CD4-positive, CD25-positive, alpha-beta regulatory T cell (primary cell): ENCODE data around the gene C6orf132. TPM values are rescaled to one million over a fixed set of nuclear protein-coding genes. Genes with fewer than 3 reads are reported as not detected.

ENCODE experiments used
- ATAC-seq, 2 donors: fragments of 150-1000 bp; cut with Tn5 transposase; one replicate each; pipeline ENCODE4 v1.10.0; 2021; ENCODE audit warnings: low read depth in 2 of 2, moderate number of reproducible peaks in 2 of 2, moderate library complexity in 1 of 2
- DNase-seq, 3 donors: peaks; one replicate each; pipeline versions ENCODE4 v3.0.0 to v3.0.0-alpha.2; 2012 to 2022; ENCODE audit warnings: mixed read lengths in 1 of 3
- H3K27ac ChIP-seq: one replicate; pipeline ENCODE4 v1.7.0; 2013; ENCODE audit warnings: mild to moderate bottlenecking, low read length; ENCODE audit not compliant: insufficient read depth, poor library complexity, severe bottlenecking
- H3K27me3 ChIP-seq: one replicate; pipeline ENCODE4 v1.7.0; 2013; ENCODE audit warnings: low read length; ENCODE audit not compliant: control insufficient read depth, insufficient read depth
- H3K36me3 ChIP-seq: one replicate; pipeline ENCODE4 v1.7.0; 2013; ENCODE audit warnings: mild to moderate bottlenecking, low read length, moderate library complexity; ENCODE audit not compliant: control insufficient read depth, insufficient read depth
- H3K4me1 ChIP-seq: 2 replicates; pipeline ENCODE4 v1.7.0; 2013; ENCODE audit warnings: mild to moderate bottlenecking, low read length; ENCODE audit not compliant: insufficient read depth, control insufficient read depth, poor library complexity, severe bottlenecking
- H3K4me3 ChIP-seq: one replicate; pipeline ENCODE4 v1.7.0; 2013; ENCODE audit warnings: low read depth, mild to moderate bottlenecking, low read length, moderate library complexity
- H3K9me3 ChIP-seq, 2 experiments: 1 replicate in 1 of 2; 2 replicates in 1 of 2; pipeline ENCODE4 v1.7.0; 2013; ENCODE audit warnings: low read length in 2 of 2, mild to moderate bottlenecking in 1 of 2, moderate library complexity in 1 of 2; ENCODE audit not compliant: control insufficient read depth in 2 of 2
- H3K27ac Mint-ChIP-seq, 3 donors: one replicate each; pipeline ENCODE4 v1.8.0; 2020 to 2022; ENCODE audit warnings: mild to moderate bottlenecking in 3 of 3, mixed read lengths in 3 of 3, moderate library complexity in 2 of 3
- H3K27me3 Mint-ChIP-seq: one replicate; pipeline ENCODE4 v1.8.0; 2022; ENCODE audit warnings: mild to moderate bottlenecking, mixed read lengths
- H3K36me3 Mint-ChIP-seq: one replicate; pipeline ENCODE4 v1.8.0; 2020; ENCODE audit warnings: mixed read lengths
- H3K4me1 Mint-ChIP-seq, 4 donors: one replicate each; pipeline ENCODE4 v1.8.0; 2020 to 2022; ENCODE audit warnings: mixed read lengths in 4 of 4, mild to moderate bottlenecking in 1 of 4
- H3K4me3 Mint-ChIP-seq, 4 donors: one replicate each; pipeline ENCODE4 v1.8.0; 2020 to 2022; ENCODE audit warnings: mild to moderate bottlenecking in 4 of 4, mixed read lengths in 4 of 4, moderate library complexity in 3 of 4
- H3K9me3 Mint-ChIP-seq, 7 donors: one replicate each; pipeline ENCODE4 v1.8.0; 2020 to 2022; ENCODE audit warnings: mixed read lengths in 7 of 7, mild to moderate bottlenecking in 3 of 7, moderate library complexity in 2 of 7
- polyA plus RNA-seq, 4 donors: library from polyadenylated mRNA; unstranded; fragments of 300-500 nt; fragmentation: Illumina TruSeq; gene quantifications; one replicate each; pipeline ENCODE4 v1.2.3, GENCODE V29; 2021
- total RNA-seq: library from RNA; stranded (reverse); gene quantifications from one replicate; pipeline ENCODE4 v1.2.3, GENCODE V29; 2022

The C6orf132 gene
- total and polyA plus RNA-seq, 5 donors from 2014 or later, result 0.05 TPM; not detected in 4

DNA sequence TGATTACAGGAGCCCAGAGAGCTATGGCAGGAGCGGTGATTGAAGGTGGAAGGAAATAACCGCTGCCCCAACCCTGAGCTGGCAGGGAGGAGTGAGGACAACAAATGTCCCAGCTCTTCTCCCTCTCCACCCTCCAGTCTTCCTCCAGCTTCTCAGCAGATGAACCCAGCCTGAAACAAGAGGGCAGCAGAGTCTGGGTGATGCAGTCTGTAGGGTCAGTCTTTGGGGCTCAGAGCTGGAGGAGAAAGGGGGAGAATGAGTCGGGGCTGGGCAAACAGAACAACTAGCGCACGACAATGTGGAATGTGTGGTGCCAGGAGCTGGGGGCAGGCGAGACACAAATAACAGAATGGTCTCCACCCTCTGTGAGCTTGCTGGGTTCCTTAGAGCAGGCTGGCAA lies 26.2 kb upstream of the C6orf132 start:
- Histone ChIP-seq H3K4me1 (no peaks in the 10 kb centered on the region), H3K27me3 (no peaks in the 10 kb centered on the region), H3K36me3 (no peaks in the 10 kb centered on the region), H3K4me3 (no peak overlapping the region), H3K9me3 (no peaks in the 10 kb centered on the region), H3K27ac (no peak overlapping the region)
- DNase-seq (no peak), ATAC-seq (no peak)
- Mint-ChIP-seq H3K4me1 (peaks cover 0 to 4% (median 2%) of the 10 kb centered on the region in 4 donors), H3K27ac (no peak overlapping the region), H3K36me3 (no peaks in the 10 kb centered on the region), H3K4me3 (no peak overlapping the region), H3K27me3 (peaks cover 17% of the 10 kb centered on the region), H3K9me3 (peaks cover 0 to 2% (median 0%) of the 10 kb centered on the region in 7 donors)

DNA sequence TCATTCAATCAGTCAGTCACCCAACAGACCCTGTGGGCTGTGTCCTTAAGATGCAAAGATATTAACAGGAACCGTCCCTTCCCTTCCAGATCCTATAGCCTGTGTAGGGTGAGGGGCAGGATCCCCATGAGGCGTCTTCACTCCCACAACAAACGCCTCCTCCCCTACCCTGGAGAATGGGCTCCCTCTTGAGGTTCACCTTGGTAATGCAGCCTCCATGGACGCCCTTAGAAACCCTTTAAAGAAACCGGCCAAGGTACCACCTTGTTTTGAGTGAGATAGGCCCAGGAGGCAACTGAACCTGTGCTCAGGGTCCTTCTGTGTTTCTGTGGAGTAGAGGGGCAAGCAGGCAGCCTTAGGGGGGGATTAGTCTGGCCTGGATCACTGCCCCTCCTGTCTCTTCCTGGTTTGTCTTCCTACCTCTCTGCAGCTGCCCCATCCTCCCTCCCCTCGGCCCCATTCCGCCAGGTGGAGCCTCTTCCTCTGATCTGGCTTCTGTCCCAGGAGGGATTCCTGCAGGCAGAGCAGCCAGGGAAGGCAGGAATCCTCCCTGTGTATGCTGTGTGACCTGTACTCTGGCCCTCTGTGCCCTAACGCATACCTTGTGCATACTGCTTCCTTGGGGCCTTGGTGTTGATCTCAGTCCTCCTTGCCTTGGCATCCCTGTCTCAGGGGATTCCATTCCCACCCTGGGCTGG lies 24.2 kb upstream of the C6orf132 start:
- H3K9me3 ChIP-seq, result no peaks in the 10 kb centered on the region
- peak; percentile 60 to 69 (median 68) for DNase-seq
- peak overlapping the region in 1 of 3 donors; percentile 77 for H3K27ac Mint-ChIP-seq
- ATAC-seq, result peak; percentile 68 to 79
- H3K27ac ChIP-seq, result no peak overlapping the region
- peaks cover 0 to 2% (median 0%) of the 10 kb centered on the region in 7 donors for H3K9me3 Mint-ChIP-seq
- no peaks in the 10 kb centered on the region for H3K36me3 ChIP-seq
- H3K4me1 Mint-ChIP-seq, result peaks cover 0 to 4% (median 2%) of the 10 kb centered on the region in 4 donors
- H3K4me3 Mint-ChIP-seq, result no peak overlapping the region
- no peak overlapping the region for H3K4me3 ChIP-seq
- H3K36me3 Mint-ChIP-seq, result no peaks in the 10 kb centered on the region
- H3K4me1 ChIP-seq, result no peaks in the 10 kb centered on the region
- peaks cover under 1% of the 10 kb centered on the region for H3K27me3 ChIP-seq
- H3K27me3 Mint-ChIP-seq, result peaks cover 21% of the 10 kb centered on the region

DNA sequence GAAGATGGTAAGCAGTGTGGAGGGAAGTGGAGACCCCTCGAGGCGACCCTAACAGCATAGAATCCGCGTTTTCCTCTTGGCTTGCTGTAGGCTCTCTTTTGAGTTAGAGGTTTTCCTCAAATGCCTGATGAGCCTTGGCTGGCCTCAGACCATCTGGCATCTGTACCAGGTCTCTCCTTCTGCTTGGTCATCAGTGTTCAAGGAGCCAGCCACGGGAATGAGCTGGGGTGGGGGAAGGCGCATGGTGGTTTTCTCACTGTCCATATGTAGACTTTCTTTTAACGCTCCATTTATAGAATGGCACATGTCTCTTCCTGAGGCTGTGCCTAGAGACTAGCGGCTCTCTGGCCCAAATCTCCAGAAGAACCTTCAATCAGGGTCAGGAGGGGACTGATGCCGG lies 22.6 kb upstream of the C6orf132 start:
- H3K9me3 ChIP-seq, result no peaks in the 10 kb centered on the region
- H3K27ac Mint-ChIP-seq, result no peak overlapping the region
- ATAC-seq, result no peak
- no peak for DNase-seq
- no peak overlapping the region for H3K4me3 ChIP-seq
- H3K27me3 Mint-ChIP-seq, result peaks cover 35% of the 10 kb centered on the region
- peaks cover 0 to 4% (median 2%) of the 10 kb centered on the region in 4 donors for H3K4me1 Mint-ChIP-seq
- no peaks in the 10 kb centered on the region for H3K4me1 ChIP-seq
- H3K27me3 ChIP-seq, result peaks cover 2% of the 10 kb centered on the region
- H3K36me3 ChIP-seq, result no peaks in the 10 kb centered on the region
- H3K4me3 Mint-ChIP-seq, result no peak overlapping the region
- H3K36me3 Mint-ChIP-seq, result no peaks in the 10 kb centered on the region
- H3K9me3 Mint-ChIP-seq, result peaks cover 0 to 2% (median 0%) of the 10 kb centered on the region in 7 donors
- H3K27ac ChIP-seq, result no peak overlapping the region

DNA sequence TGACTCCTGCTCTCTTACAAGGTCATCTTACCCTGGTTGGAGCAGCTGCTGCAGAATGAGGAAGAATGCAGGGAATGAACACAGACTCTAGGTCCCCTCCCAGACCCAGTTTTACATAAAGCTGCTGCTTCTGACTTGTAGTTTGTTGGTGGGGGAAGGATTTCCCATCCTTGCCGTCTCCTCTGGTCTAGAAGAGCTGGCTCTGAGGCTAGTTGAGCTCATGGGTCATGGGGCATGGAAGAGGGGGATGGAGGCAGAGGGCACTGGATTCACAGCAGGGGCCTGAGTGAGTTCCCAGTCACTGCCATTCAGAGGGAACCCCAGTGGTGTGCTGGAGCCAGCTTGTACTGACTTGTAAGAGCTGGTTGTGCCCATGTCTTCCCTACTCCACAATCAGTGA lies 21.6 kb upstream of the C6orf132 start:
- Mint-ChIP-seq H3K27me3 (peaks cover 35% of the 10 kb centered on the region), H3K4me1 (peaks cover 0 to 4% (median 2%) of the 10 kb centered on the region in 4 donors), H3K9me3 (peaks cover 0 to 2% (median 0%) of the 10 kb centered on the region in 7 donors), H3K27ac (no peak overlapping the region), H3K4me3 (no peak overlapping the region), H3K36me3 (no peaks in the 10 kb centered on the region)
- Histone ChIP-seq H3K27me3 (peaks cover 2% of the 10 kb centered on the region), H3K36me3 (no peaks in the 10 kb centered on the region), H3K9me3 (no peaks in the 10 kb centered on the region), H3K4me3 (no peak overlapping the region), H3K4me1 (no peaks in the 10 kb centered on the region), H3K27ac (no peak overlapping the region)
- no peak for ATAC-seq
- DNase-seq, result no peak

DNA sequence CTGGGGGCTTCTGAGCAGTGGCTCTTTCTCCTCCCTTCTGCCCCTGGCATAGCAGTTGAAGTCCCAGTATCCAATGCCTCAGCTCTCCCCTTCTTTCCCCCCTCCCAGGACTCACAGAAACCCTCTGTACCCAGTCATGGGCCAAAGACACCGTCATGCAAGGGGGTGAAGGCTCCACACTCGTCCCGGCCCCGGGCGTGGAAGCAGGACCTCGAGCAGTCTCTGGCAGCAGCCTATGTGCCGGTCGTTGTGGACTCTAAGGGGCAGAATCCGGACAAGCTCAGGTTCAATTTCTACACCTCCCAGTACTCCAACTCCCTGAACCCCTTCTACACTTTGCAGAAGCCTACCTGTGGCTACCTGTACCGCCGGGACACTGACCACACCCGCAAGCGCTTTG lies 20.4 kb upstream of the C6orf132 start:
- DNase-seq, result no peak
- H3K9me3 Mint-ChIP-seq, result no peaks in the 10 kb centered on the region
- Histone ChIP-seq H3K27ac (no peak overlapping the region), H3K36me3 (no peaks in the 10 kb centered on the region), H3K4me3 (no peak overlapping the region), H3K4me1 (no peaks in the 10 kb centered on the region), H3K27me3 (peaks cover 2% of the 10 kb centered on the region), H3K9me3 (no peaks in the 10 kb centered on the region)
- H3K27ac Mint-ChIP-seq, result no peak overlapping the region
- no peak overlapping the region for H3K4me3 Mint-ChIP-seq
- H3K36me3 Mint-ChIP-seq, result no peaks in the 10 kb centered on the region
- no peak for ATAC-seq
- peaks cover 0 to 4% (median 2%) of the 10 kb centered on the region in 4 donors for H3K4me1 Mint-ChIP-seq
- H3K27me3 Mint-ChIP-seq, result peaks cover 30% of the 10 kb centered on the region

DNA sequence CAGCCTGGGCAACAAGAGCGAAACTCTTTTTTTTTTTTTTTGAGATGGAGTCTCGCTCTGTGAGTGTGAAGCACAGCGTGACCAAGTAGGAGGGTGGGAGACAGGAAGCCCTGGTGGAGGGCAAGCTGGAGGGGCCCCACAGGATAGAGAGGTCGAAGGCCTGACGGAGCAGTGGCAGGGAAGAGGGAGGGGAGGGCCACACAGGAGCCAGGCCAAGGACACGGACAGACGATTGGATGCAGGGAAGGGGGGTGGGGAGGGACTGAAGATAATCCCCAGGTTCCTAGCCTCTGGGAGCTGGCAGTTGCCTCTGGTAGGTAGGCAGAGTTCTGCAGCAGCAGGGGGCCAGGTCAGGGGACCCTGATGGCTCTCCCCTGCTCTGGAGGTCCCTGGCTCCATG lies 20.0 kb upstream of the C6orf132 start:
- H3K36me3 Mint-ChIP-seq, result no peaks in the 10 kb centered on the region

DNA sequence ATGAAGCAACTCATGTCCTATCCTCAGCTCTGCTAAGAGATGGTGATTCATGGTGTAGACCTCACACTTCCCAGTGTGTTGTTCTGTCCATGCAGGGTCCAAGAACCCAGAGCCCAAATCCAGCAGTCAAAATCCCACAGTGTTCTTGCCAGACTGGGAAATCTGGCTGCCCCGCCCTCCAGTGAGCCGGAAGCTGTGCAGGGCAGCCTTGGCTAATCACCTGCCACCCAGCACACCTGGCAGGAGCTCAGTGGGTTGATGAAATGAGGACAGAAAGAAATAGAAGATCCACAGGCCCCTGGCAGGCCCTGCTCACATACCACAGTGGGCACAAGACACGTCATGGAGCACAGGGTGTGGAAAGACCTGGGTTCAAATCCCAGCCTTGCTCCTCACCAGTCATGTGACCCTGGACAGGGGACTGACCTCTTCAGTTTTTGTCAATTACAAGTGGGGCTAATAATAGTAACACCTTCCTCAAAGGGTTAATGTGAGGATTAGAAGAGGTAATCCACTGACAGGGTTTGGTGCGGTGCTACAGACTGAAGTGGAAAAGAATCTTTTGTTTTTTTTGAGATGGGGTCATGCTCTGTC lies 17.1 kb upstream of the C6orf132 start:
- DNase-seq (no peak), ATAC-seq (no peak)
- H3K27ac ChIP-seq, result no peak overlapping the region
- H3K27me3 ChIP-seq, result peaks cover 2% of the 10 kb centered on the region
- H3K36me3 ChIP-seq, result no peaks in the 10 kb centered on the region
- Mint-ChIP-seq H3K27ac (no peak overlapping the region), H3K9me3 (no peaks in the 10 kb centered on the region), H3K4me3 (no peak overlapping the region), H3K27me3 (peaks cover 20% of the 10 kb centered on the region), H3K4me1 (no peaks in the 10 kb centered on the region), H3K36me3 (no peaks in the 10 kb centered on the region)
- no peaks in the 10 kb centered on the region for H3K4me1 ChIP-seq
- no peak overlapping the region for H3K4me3 ChIP-seq
- no peaks in the 10 kb centered on the region for H3K9me3 ChIP-seq

More for the DNA sequence above, 20.0 kb upstream of the C6orf132 start:
- peaks cover 2% of the 10 kb centered on the region for H3K27me3 ChIP-seq
- no peaks in the 10 kb centered on the region for H3K9me3 ChIP-seq
- Mint-ChIP-seq H3K9me3 (no peaks in the 10 kb centered on the region), H3K27ac (no peak overlapping the region), H3K27me3 (peaks cover 30% of the 10 kb centered on the region), H3K4me1 (peaks cover 0 to 4% (median 2%) of the 10 kb centered on the region in 4 donors), H3K4me3 (no peak overlapping the region)
- no peaks in the 10 kb centered on the region for H3K36me3 ChIP-seq
- H3K4me3 ChIP-seq, result no peak overlapping the region
- DNase-seq (no peak), ATAC-seq (no peak)
- no peaks in the 10 kb centered on the region for H3K4me1 ChIP-seq
- H3K27ac ChIP-seq, result no peak overlapping the region

DNA sequence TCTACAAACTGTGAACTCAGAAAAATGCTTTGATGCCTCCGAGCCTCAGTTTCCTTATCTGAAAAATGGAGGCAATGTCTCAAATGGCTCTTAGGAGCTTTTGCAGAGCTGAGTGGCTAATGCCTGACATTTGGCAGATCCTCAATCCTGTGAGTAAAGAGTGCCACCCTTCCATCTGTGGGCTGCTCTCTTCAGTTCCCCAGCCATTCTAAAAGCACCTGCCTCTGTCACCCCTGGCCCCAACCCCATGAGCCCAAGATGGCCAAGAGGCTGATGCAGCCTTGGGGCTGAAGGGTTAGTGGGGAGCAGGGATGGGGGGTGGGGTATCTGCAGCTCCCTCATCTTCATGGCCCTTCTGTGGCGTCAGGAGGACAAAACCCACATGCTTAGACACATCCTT lies 16.2 kb upstream of the C6orf132 start:
- Mint-ChIP-seq H3K27me3 (peaks cover 19% of the 10 kb centered on the region), H3K4me3 (no peak overlapping the region), H3K36me3 (no peaks in the 10 kb centered on the region), H3K27ac (no peak overlapping the region), H3K4me1 (no peaks in the 10 kb centered on the region), H3K9me3 (no peaks in the 10 kb centered on the region)
- Histone ChIP-seq H3K9me3 (no peaks in the 10 kb centered on the region), H3K27me3 (peaks cover 2% of the 10 kb centered on the region), H3K27ac (no peak overlapping the region), H3K4me3 (no peak overlapping the region), H3K36me3 (no peaks in the 10 kb centered on the region), H3K4me1 (no peaks in the 10 kb centered on the region)
- ATAC-seq, result no peak
- DNase-seq, result no peak
